Activated CD4-positive, alpha-beta T cell treated with anti-CD3 and anti-CD28 coated beads, Interleukin-2, amount 50 U/mL, for 48 hours (primary cell): ENCODE results near the gene CER1.
"Not testable (repeated sequence)": the region's sequence is repeated elsewhere in the genome, so short reads cannot be mapped to it uniquely, and the experiment has no call there.

Experiments
- DNase-seq, 2 experiments: peaks; one replicate each; pipeline ENCODE4 v3.0.0-alpha.2; 2020

The CER1 gene

DNA sequence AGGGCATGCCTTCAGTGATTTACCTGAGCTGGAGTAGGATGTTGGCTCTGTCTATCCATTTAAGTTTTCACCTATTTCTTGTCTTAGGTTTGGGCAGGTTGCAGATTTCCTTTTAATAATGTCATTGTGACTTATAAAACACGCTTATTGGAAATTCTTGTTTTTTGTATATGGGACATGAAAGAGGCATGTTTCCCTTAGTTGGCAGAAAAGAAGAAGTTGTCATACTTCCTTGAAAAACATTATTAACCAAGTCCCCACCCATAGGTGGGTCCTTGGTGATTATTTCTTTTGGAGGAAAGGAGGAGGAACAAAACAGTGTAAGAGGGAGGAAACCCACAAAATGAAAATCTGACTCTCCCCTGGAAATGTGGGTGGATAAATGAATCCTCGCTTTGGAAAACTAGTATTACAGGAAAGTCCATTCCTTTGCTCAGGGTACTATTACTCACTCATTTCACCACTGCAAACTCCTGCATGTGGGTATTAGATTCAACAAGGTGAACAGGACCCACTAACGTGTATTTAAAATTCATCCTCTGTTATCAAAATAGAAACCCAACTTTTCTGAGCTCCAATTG lies 9.3 kb downstream of the CER1 start:
- no peak for DNase-seq

DNA sequence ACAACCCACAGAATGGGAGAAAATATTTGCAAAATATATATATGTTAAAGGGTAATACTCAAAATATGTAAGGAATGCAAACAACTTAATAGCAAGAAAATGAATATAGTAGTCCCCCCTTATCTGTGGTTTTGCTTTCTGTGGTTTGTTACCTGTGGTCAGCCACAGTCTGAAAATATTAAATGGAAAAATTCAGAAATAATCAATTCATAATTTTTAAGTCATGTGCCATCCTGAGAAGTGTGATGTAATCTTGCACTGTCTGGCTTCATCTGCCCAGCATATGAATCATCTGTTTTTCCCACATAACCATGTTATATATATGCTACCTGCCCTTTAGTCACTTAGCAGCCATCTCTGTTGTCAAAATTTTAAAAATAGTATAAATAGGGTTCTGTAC lies 11.7 kb downstream of the CER1 start:
- DNase-seq, result no peak

DNA sequence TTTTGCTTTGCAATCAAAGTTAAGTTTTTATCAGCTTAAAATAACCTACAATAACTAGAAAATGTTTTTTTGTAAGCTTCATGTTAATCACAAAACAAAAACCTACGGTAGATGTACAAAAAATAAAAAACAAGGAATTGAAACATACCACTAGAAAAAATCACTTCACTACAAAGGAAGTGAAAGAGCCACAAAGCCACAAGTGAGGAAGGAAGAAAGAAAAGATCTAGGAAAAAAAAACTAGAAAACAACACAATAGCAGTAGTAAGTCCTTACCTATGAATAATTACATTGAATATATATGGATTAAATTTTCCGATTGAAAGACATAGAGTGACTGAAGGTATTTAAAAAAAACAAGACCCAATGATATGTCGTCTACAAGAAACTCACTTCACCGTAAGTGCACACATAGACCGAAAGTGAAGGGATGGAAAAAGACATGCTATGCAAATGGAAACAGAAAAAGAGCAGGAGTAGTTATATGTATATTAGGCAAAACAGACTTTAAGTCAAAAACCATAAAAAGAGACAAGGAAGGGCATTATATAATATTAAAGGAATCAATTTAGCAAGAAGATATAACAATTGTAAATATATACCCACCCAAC lies 15.9 kb downstream of the CER1 start:
- DNase-seq, result no peak

DNA sequence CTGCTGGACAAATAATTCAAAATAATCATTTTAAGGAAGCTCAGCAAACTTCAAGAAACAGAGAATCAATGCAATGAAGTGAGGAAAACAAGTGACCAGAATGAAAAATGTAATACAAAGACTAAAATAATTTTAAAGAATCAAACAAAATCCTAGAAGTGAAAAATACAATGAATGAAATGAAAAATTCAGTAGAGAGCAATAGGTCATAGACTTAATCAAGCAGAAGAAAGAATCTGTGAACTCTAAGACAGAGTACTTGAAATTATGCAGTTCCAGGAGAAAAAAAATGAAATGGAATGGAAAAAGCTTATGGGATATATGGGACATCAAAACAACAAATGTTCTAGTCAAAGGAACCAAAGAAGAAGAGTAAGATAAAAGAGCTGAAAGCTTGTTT lies 17.5 kb downstream of the CER1 start:
- no peak for DNase-seq

DNA sequence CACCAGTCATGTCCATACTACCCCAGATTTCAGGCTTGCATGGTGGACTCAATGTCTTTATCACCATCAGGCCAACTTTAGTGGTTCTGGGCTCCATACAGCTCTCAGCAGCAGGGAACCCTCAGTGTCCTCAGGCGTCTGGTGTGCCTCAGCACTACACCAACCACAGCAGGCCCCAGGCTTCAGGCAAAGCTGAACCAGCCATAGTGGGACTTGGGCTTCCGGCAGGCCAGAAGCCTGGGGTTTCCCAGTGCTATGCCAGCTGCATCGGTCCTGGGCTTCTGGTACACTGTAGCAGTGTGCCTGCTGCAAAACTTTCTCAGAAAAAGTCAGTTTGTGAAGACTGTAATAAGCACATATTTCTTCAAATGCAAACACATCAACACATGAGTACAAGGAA lies 18.3 kb downstream of the CER1 start:
- no peak for DNase-seq

DNA sequence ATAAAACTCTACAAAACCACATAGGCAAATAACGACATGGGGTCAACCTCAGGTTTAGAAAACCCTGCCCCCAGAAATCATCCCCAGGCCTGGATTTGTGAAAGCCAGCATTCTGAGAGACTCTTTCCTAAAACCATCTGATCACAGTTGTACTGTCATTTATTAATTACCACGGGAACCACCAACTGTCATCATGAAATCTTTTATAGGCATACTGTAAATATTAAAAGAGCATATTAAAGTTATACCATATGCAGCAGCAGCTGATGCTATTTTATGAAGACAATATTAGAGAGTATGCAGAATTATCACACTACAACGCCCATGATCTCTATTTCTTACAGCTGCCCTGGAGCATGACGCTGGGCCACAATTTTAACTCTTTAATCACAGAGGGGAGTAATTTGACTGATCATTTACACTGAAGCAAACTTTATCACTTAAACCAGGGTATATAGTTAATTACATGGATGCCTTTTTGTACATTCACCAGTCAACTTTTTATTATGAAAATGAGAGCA lies 20.3 kb downstream of the CER1 start:
- no peak for DNase-seq

DNA sequence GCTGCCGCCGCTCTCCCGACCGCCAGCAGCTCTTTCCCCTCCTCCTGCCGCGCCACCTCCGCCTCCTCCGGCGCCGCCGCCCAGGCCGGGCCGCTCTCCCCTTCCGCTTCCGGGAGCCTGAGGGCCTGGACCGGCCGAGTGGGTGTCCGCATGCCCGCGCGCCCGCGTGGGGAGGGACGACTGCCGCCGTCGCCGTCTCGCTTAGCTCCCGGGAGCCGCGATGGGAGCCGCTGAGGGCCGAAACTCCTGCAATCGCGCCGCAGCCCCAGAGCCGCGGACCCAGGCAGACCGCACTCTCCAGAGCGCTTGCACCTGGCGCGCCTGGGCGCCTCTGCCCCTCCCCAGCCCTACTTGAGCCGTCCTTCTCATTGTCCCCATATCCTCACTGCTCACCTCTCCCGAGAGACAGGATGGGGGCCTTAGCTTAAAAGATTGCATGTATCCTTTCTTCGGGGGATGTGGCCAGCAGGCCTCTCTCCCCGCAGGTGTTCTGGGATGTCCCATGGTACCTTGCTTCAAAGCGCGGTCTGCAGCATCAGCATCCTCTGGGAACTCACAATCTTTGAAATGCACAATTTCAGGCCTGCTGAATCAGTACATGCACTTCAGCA lies 29.2 kb downstream of the CER1 start, which contains the start of gene ZDHHC21:
Gene ZDHHC21 (minus strand): TSS at position 182 of the 611 bp plus-strand sequence. CDS start 19,092 bp downstream, outside the sequence.
- DNase-seq, result peak; percentile 64 to 71

DNA sequence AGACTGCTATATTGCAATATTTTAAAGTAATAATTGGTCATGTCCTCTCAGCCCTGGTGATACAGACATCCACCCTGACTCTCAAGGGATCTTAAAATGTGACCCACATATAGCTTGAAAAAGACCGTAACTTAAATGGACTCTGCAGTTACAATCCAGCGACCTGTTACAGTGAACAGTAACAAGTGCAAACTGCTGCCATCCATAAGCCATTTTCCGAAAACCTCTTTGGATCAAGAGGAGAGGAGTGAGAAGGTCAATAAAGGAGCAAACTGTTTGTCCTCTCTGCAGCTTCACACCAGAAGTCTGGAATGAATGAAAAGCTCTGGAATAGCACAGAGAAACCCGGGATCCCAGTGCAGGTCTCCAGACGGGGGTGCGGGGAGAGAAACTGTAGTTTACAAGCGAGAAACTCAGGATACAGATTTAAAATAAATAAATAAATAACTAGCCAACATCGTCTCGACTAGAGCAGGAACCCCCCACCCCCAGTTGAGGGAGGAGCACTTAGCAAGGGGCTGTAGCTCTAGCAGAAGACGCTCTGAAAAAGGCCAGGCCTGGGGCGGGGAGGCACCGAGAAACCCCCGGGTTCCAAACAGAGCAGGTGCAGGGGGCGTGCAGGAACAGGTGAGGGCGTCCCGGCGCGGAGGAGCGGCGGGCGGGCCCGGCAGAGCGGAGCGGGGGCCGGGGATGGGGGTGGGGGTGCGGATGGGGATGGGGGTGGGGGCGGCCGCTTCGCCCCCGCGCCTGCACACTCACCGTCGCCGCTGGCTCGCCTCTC lies 29.9 kb downstream of the CER1 start:
- DNase-seq, result peak; percentile 28 to 38

DNA sequence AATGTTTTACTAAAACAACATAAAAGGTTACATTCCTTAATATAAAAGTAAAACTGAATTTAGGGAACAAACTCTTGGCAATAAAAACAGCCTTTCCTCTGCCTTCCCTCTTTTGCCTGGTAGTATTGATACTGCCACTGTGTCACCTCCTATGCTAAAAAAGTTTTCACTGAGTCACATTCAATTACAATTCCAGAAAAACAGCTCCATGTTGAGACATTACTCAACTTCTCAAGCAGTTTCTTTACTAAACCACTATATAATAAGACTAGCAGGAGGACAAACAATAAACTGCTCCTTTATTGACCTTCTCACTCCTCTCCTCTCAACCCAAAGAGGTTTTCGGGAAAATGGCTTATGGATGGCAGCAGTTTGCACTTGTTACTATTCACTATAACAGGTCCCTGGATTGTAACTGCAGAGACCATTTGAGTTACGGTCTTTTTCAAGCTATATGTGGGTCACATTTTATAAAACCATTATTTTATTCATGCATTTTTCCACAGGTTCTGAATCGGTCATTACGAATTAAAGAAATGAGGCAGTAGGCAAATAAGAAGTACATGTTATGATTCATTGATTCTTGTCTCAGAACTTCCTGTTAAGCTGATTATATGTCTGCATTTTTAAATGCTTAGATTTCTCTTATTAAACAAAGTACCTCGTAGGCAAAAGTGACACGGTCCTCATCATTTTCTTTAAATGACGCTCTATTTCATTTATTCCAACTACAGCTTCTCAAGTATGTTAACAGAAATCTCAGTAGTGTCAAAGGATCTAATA lies 31.4 kb downstream of the CER1 start:
- DNase-seq, result no peak

DNA sequence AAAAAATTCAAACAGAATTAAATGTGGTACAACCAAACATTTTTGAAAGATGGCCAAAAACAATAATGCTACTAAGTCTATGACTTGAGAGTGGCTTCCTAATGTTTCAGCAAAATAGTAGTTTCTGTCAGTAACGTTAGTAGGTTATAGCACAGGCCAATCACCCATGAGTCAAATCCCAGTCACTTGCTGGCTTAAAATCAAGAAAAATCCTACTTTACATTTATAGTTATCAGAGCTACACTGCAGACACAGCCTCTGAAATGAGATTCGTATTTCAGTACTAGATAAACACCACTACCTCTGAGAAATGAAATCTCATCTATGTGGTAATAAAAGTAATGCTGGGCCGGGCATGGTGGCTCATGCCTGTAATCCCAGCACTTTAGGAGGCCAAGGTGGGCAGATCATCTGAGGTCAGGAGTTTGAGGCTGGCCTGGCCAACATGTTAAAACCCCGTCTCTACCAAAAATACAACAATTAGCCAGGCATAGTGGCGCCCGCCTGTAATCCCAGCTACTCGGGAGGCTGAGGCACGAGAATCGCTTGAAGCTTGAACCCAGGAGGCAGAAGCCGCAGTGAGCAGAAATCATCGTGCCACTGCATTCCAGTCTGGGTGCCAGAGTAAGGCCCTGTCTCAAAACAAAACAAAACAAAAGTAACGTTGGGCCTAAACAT lies 35.4 kb downstream of the CER1 start:
- no peak for DNase-seq

DNA sequence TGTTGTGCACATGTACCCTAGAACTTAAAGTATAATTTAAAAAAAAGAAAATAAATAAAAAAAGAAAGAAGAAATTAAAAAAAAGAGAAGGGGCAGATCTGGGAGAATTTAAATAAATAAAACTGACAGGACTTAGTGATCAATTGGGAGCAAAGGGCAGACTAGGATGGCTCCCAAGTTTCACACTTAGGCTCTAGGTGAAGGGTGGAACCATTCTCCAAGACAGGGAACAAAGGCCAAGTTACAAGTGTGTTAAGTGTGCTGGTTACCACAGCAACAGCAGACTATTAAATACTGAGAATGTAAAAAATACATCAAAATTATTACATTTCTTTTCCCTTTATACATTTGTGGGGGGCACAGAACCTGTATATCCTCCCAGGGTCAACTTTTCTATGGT lies 36.4 kb downstream of the CER1 start:
- no peak for DNase-seq

DNA sequence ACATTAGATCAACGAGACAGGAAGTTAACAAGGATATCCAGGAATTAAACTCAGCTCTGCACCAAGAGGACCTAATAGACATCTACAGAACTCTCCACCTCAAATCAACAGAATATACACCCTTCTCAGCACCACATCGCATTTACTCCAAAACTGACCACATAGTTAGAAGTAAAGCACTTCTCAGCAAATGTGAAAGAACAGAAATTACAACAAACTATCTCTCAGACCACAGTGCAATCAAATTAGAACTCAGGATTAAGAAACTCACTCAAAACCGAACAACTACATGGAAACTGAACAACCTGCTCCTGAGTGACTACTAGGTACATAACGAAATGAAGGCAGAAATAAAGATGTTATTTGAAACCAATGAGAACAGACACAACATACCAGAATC lies 39.9 kb downstream of the CER1 start:
- DNase-seq, result not testable (repeated sequence)

DNA sequence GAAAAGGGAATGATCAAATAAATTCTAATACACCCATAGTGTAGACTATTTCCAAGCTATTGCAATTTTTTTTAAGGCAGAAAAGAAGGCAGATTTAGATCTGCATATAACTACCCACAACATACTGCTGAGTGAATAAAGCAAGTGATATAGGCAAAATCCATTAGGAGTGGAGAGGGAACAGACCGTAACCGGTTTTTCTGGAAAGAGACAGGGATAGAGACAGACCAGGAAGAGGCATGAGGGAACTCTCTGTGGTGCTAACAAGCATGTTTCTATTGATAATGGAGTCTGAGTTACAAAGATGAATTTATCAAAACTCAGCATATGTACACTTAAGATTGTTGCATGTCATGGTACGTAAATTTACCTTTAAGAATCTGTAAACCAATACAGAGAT lies 43.8 kb downstream of the CER1 start:
- no peak for DNase-seq

DNA sequence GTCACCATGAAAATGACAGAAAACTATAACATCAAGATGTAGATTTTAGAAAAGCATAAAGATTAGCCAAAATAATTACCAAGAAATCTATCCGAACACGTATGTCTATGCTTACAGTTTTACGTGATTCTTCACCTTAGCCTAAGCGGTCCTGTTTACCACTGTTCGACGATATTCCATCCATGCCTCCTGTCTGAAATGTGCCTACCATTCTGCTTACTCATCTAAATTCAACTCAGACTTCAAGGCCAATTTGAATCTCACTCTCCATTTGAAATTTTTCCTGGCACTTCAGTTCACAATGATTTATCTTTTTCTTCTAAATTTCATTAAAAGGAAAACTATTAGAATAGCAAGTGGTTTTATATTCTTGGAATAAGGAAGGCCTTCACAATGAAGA lies 44.7 kb downstream of the CER1 start:
- no peak for DNase-seq

DNA sequence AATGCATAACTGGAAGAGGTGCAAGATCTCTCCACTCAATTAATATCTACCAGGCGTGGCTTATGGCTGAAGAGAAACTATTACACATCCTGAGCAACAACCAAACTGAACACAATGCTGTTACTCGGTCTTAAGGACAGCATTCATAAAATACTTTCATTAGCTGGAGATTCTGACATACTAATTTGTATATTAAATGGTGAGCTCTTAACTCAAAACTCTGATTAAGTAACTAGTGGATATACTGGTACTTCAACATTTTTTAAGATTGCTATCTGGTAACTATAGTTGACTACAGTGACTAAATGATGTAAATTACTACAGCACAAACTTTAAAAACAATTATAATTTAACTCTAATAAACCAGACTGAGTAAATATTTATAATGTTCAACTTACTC lies 45.1 kb downstream of the CER1 start:
- DNase-seq, result no peak

DNA sequence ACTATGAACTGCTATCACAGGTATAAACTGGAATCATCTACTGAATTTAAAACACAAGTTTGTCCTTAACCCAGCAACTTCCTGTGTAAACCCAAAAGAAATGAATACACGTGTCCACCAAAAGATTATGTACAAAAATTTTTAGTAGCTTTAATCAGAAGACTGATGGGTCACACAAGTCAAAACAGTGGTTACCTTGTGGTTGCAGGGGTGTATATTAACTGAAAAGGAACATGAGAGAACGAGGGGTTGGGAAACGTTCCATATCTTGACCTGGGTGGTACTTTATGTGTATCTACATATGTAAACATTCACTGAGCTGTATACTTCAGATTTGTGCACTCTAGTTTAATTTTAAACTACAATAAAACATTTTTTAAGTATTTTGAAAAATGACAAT lies 47.9 kb downstream of the CER1 start:
- no peak for DNase-seq

DNA sequence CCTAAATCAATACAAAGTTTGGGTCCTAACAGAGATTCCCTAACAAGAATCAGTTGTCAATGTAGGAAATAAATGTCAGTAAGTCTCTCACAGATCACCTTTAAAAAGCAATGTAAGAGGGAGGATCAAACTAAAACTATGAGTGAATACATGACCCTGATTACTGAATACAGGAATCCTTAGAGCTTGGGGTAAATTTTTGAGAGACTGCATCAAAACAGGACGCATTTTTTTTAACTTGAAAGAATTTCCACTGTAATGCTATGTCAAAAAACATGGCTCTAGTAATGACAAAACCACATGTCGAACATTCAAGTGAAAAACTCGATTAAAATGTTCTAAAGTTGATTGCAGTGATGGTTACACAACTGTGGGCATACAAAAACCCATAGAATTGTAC lies 51.2 kb downstream of the CER1 start:
- no peak for DNase-seq

DNA sequence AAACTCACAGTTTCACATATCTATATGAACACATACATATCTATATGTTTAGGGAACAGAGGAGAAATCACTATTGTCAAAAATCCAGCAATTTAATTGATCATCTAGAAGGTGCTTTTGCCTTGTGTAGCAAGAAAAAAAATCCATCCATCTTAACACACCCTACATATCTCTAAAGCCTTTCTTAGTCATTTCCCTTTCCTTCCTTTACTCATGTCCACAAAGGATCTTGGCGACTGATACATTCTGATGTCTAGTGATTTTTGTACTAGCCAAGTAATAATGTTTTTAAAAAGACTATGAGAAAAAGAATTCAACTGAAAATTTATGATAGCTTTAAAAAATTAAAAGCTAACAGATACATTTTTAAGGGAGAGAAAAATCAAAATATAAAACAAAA lies 51.8 kb downstream of the CER1 start:
- DNase-seq, result no peak
